Retinal pigment epithelial cell (primary cell): ENCODE measurements around the gene TLE7.

Source experiments
- DNase-seq: peaks from one replicate; pipeline ENCODE4 v3.0.0-alpha.2; 2010; ENCODE audit warnings: low read depth
- H3K4me3 ChIP-seq: 2 replicates; pipeline ENCODE4 v1.5.1; 2011; ENCODE audit warnings: mild to moderate bottlenecking, low read length, control low read depth, moderate library complexity
- TF ChIP-seq, protein P1 (sequence below): conservative IDR thresholded peaks from 2 replicates; pipeline ENCODE4 v1.5.1; 2011; ENCODE audit warnings: low read depth, low read length, control low read depth, inconsistent platforms

The TLE7 gene

DNA sequence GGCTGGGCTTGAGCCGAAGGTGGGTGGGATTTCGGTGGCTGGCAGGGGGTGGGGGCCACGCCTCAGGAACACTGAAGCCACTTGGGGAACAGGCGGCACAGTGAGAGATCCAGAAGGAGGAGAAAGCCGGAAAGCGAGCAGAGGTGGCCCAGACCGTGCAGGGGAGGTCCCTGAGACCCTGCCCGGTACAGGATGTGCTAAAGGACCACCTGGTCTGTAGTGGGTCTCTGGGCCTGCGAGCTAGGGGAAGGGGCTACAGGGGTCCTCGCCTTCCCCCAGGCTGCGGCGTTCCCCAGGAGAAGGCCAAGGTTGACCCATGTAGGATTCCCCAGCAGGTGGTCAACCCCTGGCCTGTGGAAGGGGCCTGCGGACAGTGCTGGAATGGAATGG, at the start of gene TLE7:
TSS of gene TLE7 (minus strand) at position 4 of the 390 bp plus-strand sequence. CDS start 8,730 bp downstream, outside the sequence.
- TF ChIP-seq, protein P1, sequence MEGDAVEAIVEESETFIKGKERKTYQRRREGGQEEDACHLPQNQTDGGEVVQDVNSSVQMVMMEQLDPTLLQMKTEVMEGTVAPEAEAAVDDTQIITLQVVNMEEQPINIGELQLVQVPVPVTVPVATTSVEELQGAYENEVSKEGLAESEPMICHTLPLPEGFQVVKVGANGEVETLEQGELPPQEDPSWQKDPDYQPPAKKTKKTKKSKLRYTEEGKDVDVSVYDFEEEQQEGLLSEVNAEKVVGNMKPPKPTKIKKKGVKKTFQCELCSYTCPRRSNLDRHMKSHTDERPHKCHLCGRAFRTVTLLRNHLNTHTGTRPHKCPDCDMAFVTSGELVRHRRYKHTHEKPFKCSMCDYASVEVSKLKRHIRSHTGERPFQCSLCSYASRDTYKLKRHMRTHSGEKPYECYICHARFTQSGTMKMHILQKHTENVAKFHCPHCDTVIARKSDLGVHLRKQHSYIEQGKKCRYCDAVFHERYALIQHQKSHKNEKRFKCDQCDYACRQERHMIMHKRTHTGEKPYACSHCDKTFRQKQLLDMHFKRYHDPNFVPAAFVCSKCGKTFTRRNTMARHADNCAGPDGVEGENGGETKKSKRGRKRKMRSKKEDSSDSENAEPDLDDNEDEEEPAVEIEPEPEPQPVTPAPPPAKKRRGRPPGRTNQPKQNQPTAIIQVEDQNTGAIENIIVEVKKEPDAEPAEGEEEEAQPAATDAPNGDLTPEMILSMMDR = no peak
- DNase-seq = no peak
- H3K4me3 ChIP-seq = no peak within 1 kb of the TSS

DNA sequence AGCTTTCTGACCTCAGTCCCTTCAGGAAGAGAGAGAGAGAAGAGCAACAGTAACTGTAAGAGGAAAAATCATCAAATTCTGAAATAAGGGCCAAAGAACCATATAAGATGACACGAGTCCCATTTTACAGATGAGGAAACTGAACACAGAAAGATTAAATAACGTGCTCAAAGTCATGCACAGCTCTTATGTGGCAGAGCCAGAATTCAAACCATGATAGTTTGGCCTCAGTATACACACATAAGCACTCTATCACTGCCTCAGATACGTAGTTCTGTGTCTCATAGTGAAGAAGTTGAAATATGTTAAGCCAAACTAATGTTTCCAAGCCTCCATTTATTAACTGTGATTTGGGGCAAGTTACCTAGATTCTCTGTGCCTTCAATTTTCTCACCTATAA, 49.2 kb upstream of the TLE7 start:
- TF ChIP-seq, protein P1 = no peak
- no peak for DNase-seq
- H3K4me3 ChIP-seq = no peak overlapping the region

DNA sequence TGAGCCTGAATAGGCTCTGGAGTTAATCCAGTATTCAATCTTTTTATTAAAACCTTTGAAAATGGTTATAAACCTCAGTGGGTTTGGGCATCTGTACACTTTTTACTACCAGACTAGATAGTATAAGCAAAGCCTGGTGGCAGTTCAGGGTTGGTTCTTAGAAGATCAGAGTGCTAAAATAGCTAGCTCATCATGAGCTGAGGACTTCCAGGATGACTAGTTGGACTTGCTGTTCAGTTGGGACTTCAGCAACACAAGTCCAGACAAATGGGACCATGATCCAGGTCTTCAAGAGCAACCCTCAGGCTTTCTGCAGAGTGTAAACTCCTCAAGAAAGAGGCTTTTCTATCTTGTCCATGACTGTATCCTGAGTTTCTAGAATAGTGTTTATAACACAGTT, 48.5 kb upstream of the TLE7 start:
- no peak overlapping the region for H3K4me3 ChIP-seq
- TF ChIP-seq, protein P1 = no peak
- no peak for DNase-seq

DNA sequence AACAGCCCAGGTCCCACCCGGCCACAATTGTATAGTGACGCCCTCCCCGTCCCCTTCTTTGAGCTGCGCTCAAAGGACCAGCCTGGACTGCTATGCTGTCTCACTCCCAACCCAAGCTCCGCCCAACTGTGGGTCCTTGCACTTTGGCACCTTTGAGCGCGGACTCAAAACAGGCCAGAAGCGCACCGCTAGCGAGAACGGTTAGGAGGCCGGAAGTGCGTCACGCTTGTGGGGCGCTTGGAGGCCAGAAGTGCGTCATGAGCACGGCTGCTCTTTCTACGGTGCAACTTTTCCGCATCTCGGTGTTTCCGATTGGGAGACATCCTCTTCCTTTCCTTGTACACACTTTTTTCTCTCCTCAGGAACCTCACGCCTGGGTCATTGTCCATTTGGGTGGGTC, 47.3 kb upstream of the TLE7 start, which contains the start of gene ZNF19:
TSS of gene ZNF19 (minus strand) at position 203 of the 400 bp plus-strand sequence. CDS start 7,210 bp downstream, outside the sequence.
- TF ChIP-seq, protein P1 = no peak
- no peak for DNase-seq
- no peak within 1 kb of the TSS for H3K4me3 ChIP-seq

DNA sequence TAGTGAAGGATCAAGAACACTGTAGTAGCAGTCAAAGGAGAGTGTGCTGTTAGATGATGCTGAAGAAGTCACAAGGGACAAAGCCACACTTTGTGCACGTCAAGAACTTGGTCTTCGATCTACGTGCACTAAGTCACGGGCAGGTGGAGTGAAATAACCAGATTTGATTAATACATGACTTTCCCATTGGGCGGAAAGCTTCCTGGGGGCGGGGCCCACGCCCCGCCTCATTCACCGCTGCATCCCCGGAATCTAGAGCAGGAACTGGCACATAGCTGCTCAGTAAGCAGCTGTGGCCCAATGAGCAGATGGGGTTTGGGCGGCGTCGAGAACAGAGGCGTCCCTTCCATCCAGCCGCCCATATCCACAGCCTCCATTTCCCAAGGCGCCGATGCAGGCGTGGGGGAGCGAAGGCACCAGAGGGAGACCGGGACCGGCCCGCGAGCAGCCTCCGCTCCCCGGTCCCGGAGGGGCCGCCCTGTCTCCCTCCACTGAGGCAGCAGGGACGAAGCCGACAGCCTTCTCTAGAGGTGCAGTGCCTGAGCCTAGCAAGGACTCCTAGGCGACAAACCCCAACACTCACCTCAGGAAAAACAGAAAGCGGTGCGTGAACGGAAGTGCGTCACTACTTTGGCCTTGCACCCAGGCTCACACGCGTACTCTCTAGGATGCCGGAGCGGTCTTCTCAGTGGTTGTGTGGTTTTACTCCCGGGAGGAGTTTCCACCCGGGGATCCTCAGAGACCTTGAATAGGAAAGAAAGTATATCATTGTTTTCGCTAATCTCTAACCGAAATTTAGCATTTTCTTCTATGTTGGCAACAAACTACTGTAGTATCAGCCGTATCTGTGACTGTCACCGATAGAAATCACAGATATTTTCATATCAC, 42.4 kb upstream of the TLE7 start:
- DNase-seq = peak; percentile 84
- TF ChIP-seq, protein P1 = no peak
- H3K4me3 ChIP-seq = peak overlapping the region; percentile 89

DNA sequence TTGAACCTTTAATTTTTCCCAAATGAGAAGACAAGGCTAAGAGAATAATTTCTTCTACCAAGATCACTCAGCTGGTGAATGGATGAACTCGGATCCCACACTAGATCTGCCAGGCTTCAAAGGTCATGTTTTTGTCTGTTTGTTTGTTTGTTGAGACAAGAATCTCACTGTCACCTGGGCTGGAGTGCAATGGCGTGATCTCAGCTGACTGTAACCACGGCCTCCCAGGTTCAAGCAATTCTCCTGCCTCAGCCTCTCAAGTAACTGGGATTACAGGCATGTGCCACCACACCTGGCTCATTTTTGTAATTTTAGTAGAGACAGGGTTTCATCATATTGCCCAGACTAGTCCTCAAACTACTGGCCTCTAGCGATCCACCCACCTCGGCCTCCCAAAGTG, 40.7 kb upstream of the TLE7 start:
- TF ChIP-seq, protein P1 = no peak
- no peak for DNase-seq
- no peak overlapping the region for H3K4me3 ChIP-seq

DNA sequence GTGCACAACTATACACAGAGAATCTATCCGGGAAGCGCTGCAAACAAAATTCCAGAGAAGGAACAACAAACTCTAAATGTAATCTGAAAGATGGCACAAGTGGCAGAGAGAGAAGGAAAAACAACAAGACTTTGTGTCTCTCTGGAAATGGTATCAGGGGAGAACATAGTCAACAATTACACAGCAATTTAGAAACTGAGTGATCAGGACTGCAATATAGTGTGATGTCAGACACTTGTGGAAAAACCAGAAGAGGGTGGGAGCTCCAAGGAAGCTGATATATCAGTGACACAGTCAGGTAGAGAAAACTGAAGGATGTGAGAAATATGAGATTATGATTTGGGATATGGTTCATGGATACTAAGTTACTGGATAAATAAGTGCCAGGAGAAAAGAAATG, 39.1 kb upstream of the TLE7 start:
- no peak overlapping the region for H3K4me3 ChIP-seq
- no peak for DNase-seq
- TF ChIP-seq, protein P1 = no peak
